Fibroblast of pulmonary artery (primary cell): Measurements from ENCODE around the gene SKA2.

Source experiments
- DNase-seq: peaks from one replicate; pipeline ENCODE4 v3.0.0-alpha.2; 2010; ENCODE audit warnings: low read depth
- H3K4me3 ChIP-seq: replicated peaks from 2 replicates; pipeline ENCODE4 v1.5.1; 2011; ENCODE audit warnings: low read depth, mild to moderate bottlenecking, control low read depth, low read length, moderate library complexity
- TF ChIP-seq, protein P1 (sequence below): IDR thresholded peaks from 2 replicates; pipeline ENCODE4 v1.5.1; 2011; ENCODE audit warnings: mild to moderate bottlenecking, control low read depth, low read length, inconsistent platforms; ENCODE audit errors: missing control alignments

SKA2 gene

DNA sequence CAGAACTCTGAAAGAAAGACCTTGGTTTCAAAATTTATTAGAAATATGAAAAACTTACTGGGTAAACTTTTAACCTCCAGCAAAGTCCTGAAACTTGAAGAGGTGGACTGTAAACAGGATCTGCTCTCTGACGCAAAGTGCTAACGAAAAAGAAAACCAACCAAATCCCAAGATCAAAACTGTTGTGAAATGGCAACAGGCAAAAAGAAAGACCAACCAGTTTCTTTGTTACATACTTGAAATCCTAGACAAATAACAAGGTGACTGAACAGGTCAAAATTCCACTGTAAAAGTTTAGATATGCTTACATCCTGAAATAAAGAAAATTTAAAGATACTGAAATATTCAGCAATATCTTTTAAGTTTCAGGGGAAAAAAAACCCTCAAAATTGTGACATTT is 92.5 kb downstream of the SKA2 start:
- H3K4me3 ChIP-seq: no peak overlapping the region
- DNase-seq: no peak
- TF ChIP-seq, protein P1, sequence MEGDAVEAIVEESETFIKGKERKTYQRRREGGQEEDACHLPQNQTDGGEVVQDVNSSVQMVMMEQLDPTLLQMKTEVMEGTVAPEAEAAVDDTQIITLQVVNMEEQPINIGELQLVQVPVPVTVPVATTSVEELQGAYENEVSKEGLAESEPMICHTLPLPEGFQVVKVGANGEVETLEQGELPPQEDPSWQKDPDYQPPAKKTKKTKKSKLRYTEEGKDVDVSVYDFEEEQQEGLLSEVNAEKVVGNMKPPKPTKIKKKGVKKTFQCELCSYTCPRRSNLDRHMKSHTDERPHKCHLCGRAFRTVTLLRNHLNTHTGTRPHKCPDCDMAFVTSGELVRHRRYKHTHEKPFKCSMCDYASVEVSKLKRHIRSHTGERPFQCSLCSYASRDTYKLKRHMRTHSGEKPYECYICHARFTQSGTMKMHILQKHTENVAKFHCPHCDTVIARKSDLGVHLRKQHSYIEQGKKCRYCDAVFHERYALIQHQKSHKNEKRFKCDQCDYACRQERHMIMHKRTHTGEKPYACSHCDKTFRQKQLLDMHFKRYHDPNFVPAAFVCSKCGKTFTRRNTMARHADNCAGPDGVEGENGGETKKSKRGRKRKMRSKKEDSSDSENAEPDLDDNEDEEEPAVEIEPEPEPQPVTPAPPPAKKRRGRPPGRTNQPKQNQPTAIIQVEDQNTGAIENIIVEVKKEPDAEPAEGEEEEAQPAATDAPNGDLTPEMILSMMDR: no peak
